UCSD-AML1 (cell line): Measurements from ENCODE around the gene GPR149.
A peak's percentile ranks its signal among the peaks of the same experiment; 100 is the strongest.

Experiments used
- DNase-seq: peaks from one replicate; lab custom pipeline; 2025; ENCODE audit not compliant: unreplicated experiment; lab: John Stamatoyannopoulos, UW

GPR149 gene

GRCh38 chr3:154349223-154349622 is 80.8 kb downstream of the GPR149 start:
- no peak for DNase-seq

GRCh38 chr3:154345422-154346122 is 84.4 kb downstream of the GPR149 start:
- DNase-seq, result no peak

- no peak for DNase-seq
These were observed 91.4 kb downstream of the GPR149 start for GRCh38 chr3:154338570-154338969.

- DNase-seq, result no peak
These were observed 92.0 kb downstream of the GPR149 start for GRCh38 chr3:154338008-154338407.

- DNase-seq, result no peak
These were observed 95.0 kb downstream of the GPR149 start for GRCh38 chr3:154334973-154335420.

GRCh38 chr3:154327871-154328270 is 102.1 kb downstream of the GPR149 start:
- DNase-seq, result no peak

GRCh38 chr3:154324919-154325318 is 105.1 kb downstream of the GPR149 start:
- no peak for DNase-seq

- peak; percentile 88 for DNase-seq
These were observed 105.9 kb downstream of the GPR149 start, which contains the start of gene DHX36 for GRCh38 chr3:154323891-154324738. Gene DHX36, minus strand, starts transcription at chr3:154324487. Its CDS starts 71 bp downstream, at chr3:154324416.

GRCh38 chr3:154316974-154317767 is 112.8 kb downstream of the GPR149 start:
- no peak for DNase-seq

- no peak for DNase-seq
These were observed 115.8 kb downstream of the GPR149 start for GRCh38 chr3:154314152-154314551.

GRCh38 chr3:154310840-154311239 is 119.2 kb downstream of the GPR149 start:
- DNase-seq, result no peak

- DNase-seq, result no peak
These were observed 122.6 kb downstream of the GPR149 start for GRCh38 chr3:154307363-154307762.

GRCh38 chr3:154304936-154305335 is 125.1 kb downstream of the GPR149 start:
- no peak for DNase-seq

GRCh38 chr3:154304116-154304786 is 125.7 kb downstream of the GPR149 start:
- no peak for DNase-seq

- DNase-seq, result no peak
These were observed 128.4 kb downstream of the GPR149 start for GRCh38 chr3:154301561-154301960.

GRCh38 chr3:154294016-154294415 is 136.0 kb downstream of the GPR149 start:
- no peak for DNase-seq

GRCh38 chr3:154290187-154290586 is 139.8 kb downstream of the GPR149 start:
- DNase-seq, result no peak
